Cardiac fibroblast (primary cell): Measurements from ENCODE around the gene CUEDC1.

ENCODE experiments used
- DNase-seq, 2 donors: peaks; one replicate each; pipeline versions ENCODE4 v3.0.0 to v3.0.0-alpha.2; 2010; ENCODE audit warnings: low read depth in 2 of 2
- H3K4me3 ChIP-seq, 2 donors: replicated peaks in 1 of 2; 1 replicate in 1 of 2; 2 replicates in 1 of 2; pipeline ENCODE4 v1.5.1; 2011; ENCODE audit warnings: low read depth in 2 of 2, low read length in 2 of 2, mild to moderate bottlenecking in 2 of 2, moderate library complexity in 1 of 2
- TF ChIP-seq, protein P1 (sequence below): IDR thresholded peaks from one replicate; pipeline ENCODE4 v1.5.1; 2011; ENCODE audit warnings: low read depth, mild to moderate bottlenecking, low read length, inconsistent platforms

Gene CUEDC1

DNA sequence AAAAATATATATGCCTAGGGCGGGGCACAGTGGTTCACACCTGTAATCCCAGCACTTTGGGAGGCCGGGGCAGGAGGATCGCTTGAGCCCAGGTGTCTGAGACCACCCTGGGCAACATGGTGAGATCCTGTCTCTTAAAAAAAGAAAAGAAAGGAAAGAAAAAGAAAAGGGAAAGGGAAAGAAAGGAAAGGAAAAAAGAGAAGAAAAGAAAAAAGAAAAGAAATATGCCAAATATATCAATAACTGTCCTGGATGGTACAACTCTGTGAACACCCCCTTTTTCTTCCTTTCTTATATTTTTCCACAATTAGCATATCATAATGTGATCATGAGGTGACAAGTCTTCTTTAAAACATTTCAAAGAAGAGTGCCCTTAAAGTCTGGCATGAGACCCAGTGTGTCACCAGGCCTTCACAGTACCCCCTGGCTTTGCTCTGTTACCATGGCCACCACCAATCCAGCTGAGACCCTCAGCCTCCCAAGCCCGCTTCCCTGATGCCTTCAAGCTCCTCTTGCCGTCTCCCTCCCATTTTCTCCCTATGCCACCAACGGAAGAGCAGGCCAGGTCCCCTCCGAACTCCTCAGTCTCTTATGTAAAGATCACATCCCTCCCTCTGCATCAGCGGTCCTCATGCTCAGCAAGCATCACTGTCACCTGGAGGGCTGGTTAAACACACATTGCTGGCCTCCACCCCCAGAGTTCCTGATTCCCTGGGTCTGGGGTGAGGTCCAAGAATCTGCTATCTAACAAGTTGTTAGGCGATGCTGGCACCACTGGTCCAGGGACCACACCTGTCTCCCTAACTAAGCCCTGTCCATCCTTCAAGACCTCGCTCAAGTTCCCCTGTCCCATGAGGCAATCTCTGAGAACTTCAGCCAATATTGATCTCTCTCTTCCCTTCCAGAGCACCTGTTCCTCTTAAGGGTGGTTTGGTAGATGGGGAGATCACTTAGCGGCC lies 44.5 kb downstream of the CUEDC1 start:
- TF ChIP-seq, protein P1, sequence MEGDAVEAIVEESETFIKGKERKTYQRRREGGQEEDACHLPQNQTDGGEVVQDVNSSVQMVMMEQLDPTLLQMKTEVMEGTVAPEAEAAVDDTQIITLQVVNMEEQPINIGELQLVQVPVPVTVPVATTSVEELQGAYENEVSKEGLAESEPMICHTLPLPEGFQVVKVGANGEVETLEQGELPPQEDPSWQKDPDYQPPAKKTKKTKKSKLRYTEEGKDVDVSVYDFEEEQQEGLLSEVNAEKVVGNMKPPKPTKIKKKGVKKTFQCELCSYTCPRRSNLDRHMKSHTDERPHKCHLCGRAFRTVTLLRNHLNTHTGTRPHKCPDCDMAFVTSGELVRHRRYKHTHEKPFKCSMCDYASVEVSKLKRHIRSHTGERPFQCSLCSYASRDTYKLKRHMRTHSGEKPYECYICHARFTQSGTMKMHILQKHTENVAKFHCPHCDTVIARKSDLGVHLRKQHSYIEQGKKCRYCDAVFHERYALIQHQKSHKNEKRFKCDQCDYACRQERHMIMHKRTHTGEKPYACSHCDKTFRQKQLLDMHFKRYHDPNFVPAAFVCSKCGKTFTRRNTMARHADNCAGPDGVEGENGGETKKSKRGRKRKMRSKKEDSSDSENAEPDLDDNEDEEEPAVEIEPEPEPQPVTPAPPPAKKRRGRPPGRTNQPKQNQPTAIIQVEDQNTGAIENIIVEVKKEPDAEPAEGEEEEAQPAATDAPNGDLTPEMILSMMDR, result no peak
- DNase-seq, result no peak
- H3K4me3 ChIP-seq, result no peak overlapping the region

- H3K4me3 ChIP-seq, result no peak overlapping the region
- TF ChIP-seq, protein P1, result no peak
- no peak for DNase-seq
Measured at GRCh38 chr17:57909551-57909950, 45.7 kb downstream of the CUEDC1 start.

DNA sequence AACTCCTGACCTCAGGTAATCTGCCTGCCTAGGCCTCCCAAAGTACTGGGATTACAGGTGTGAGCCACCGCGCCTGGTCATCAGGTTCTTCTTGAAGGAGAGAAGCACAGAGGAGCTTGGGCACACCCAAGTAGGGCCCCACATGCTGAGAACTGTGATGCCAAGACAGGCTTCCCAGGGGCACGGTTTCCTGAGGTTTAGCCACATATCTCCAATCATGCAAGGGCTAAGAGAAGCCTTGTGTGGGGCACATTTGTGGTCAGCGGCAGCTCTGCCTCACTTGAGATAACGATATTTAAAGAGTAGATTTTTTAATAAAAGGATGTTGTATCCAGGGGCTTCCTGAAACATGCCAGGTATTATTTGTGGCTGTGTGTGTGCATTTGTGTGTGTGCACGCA lies 46.9 kb downstream of the CUEDC1 start:
- no peak for DNase-seq
- TF ChIP-seq, protein P1, result no peak
- no peak overlapping the region for H3K4me3 ChIP-seq

- no peak for DNase-seq
- TF ChIP-seq, protein P1, result peak; percentile 12
- H3K4me3 ChIP-seq, result no peak overlapping the region
Measured at GRCh38 chr17:57906910-57907309, 48.3 kb downstream of the CUEDC1 start.

GRCh38 chr17:57905875-57906455 lies 49.2 kb downstream of the CUEDC1 start:
- no peak for DNase-seq
- no peak overlapping the region for H3K4me3 ChIP-seq
- TF ChIP-seq, protein P1, result no peak

DNA sequence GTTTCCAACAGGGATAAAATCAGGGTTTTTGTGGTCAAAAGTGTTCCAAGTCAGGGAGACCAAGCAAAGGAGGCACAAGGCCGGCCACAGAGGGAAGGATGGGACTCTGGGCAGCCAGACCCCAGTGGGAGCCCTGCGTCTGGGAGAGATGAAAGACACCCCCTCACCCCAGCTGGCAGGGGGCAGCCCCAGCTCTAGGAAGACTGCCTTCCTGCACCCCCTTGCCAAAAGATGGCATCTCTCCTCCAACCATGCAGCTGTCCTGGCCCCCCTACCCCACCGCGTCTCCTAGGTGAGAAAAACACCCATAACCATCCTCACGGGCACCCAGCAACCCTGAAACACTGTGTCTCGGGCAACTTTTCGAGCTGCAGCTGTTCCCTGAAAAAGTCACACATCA lies 51.3 kb downstream of the CUEDC1 start:
- TF ChIP-seq, protein P1, result no peak
- no peak overlapping the region for H3K4me3 ChIP-seq

More for the DNA sequence above, 51.3 kb downstream of the CUEDC1 start:
- DNase-seq, result no peak
